IMR-90 (cell line): ENCODE results near the gene C1QC. TPM values are rescaled to one million over a fixed set of nuclear protein-coding genes. Genes with fewer than 3 reads are reported as not detected.

Experiments used
- ATAC-seq: fragments of 200-7000 bp; cut with Tn5 transposase; 2 replicates; pipeline ENCODE4 v1.9.1; 2020; ENCODE audit warnings: low read depth, mild to moderate bottlenecking, moderate library complexity
- BruUV-seq: library from RNA; stranded (reverse); fragments of 400-500 nt; replicated peaks from 2 replicates; lab custom pipeline; 2021; lab: Mats Ljungman, UMichigan
- CTCF ChIA-PET: fragments of 300-600 bp; formaldehyde crosslinking; extraction: SDS; loops from one replicate; lab custom pipeline; 2021; ENCODE audit warnings: antibody characterized with exemption; lab: Yijun Ruan, JAX
- POLR2A ChIA-PET: fragments of 300-600 bp; sonication (Branson Sonifier 250); formaldehyde crosslinking; loops from one replicate; lab custom pipeline; 2022; ENCODE audit warnings: antibody characterized with exemption; ENCODE audit not compliant: unreplicated experiment; lab: Charles Lee
- DNase-seq: peaks from one replicate; pipeline ENCODE4 v3.0.0; 2013
- H2AFZ ChIP-seq: replicated peaks from 2 replicates; pipeline ENCODE3; 2013; ENCODE audit warnings: low read length, mild to moderate bottlenecking; ENCODE audit not compliant: poor library complexity
- H2AK5ac ChIP-seq: 2 replicates; pipeline ENCODE4 v1.6.1; 2013; ENCODE audit warnings: low read depth, low read length, inconsistent platforms
- H2AK9ac ChIP-seq: replicated peaks from 2 replicates; pipeline ENCODE3; 2013; ENCODE audit warnings: mild to moderate bottlenecking, low read depth, low read length, moderate library complexity; ENCODE audit not compliant: poor library complexity
- H2BK120ac ChIP-seq: 2 replicates; pipeline ENCODE4 v1.6.1; 2013; ENCODE audit warnings: low read depth, low read length, inconsistent platforms
- H2BK15ac ChIP-seq: 3 replicates; pipeline ENCODE4 v1.6.1; 2013; ENCODE audit warnings: low read depth, low read length, inconsistent platforms
- H2BK20ac ChIP-seq: 2 replicates; pipeline ENCODE4 v1.6.1; 2013; ENCODE audit warnings: low read depth, mild to moderate bottlenecking, inconsistent platforms, low read length, moderate library complexity
- H2BK5ac ChIP-seq: 2 replicates; pipeline ENCODE4 v1.6.1; 2013; ENCODE audit warnings: mild to moderate bottlenecking, low read depth, low read length, inconsistent platforms; ENCODE audit not compliant: poor library complexity, severe bottlenecking
- H3K14ac ChIP-seq: replicated peaks from 2 replicates; pipeline ENCODE4 v1.6.1; 2013; ENCODE audit warnings: low read depth, low read length, inconsistent platforms
- H3K18ac ChIP-seq: 2 replicates; pipeline ENCODE4 v1.6.1; 2013; ENCODE audit warnings: low read depth, low read length, control low read depth
- H3K23ac ChIP-seq: 2 replicates; pipeline ENCODE4 v1.6.1; 2013; ENCODE audit warnings: low read depth, low read length, inconsistent platforms
- H3K27ac ChIP-seq: 2 replicates; pipeline ENCODE4 v1.5.1; 2013; ENCODE audit warnings: mild to moderate bottlenecking, control low read depth, low read length; ENCODE audit not compliant: insufficient read depth
- H3K27me3 ChIP-seq: 2 replicates; pipeline ENCODE4 v1.6.1; 2013; ENCODE audit warnings: low read length; ENCODE audit not compliant: control insufficient read depth, insufficient read depth
- H3K36me3 ChIP-seq: 2 replicates; pipeline ENCODE4 v1.6.1; 2013; ENCODE audit warnings: low read length, mixed read lengths; ENCODE audit not compliant: control insufficient read depth, insufficient read depth
- H3K4ac ChIP-seq: 2 replicates; pipeline ENCODE4 v1.6.1; 2013; ENCODE audit warnings: low read depth, low read length, inconsistent platforms
- H3K4me1 ChIP-seq: 2 replicates; pipeline ENCODE4 v1.6.1; 2013; ENCODE audit warnings: low read length, mixed read lengths; ENCODE audit not compliant: control insufficient read depth, insufficient read depth
- H3K4me2 ChIP-seq: 2 replicates; pipeline ENCODE4 v1.6.1; 2013; ENCODE audit warnings: low read depth, mild to moderate bottlenecking, control low read depth, low read length, moderate library complexity
- H3K4me3 ChIP-seq: 2 replicates; pipeline ENCODE4 v1.5.1; 2013; ENCODE audit warnings: low read depth, mild to moderate bottlenecking, control low read depth, low read length, moderate library complexity; ENCODE audit not compliant: insufficient read depth
- H3K56ac ChIP-seq: 2 replicates; pipeline ENCODE4 v1.6.1; 2013; ENCODE audit warnings: low read length, inconsistent platforms; ENCODE audit not compliant: insufficient read depth; ENCODE audit errors: extremely low read depth
- H3K79me1 ChIP-seq, 2 experiments: 2 replicates each; pipeline ENCODE4 v1.6.1; 2013; ENCODE audit warnings: low read length in 2 of 2, inconsistent platforms in 1 of 2, low read depth in 1 of 2
- H3K9ac ChIP-seq: 2 replicates; pipeline ENCODE4 v1.6.1; 2013; ENCODE audit warnings: low read depth, low read length, control low read depth
- H3K9me1 ChIP-seq: 2 replicates; pipeline ENCODE4 v1.6.1; 2013; ENCODE audit warnings: low read length, inconsistent platforms; ENCODE audit not compliant: insufficient read depth
- H3K9me3 ChIP-seq: 2 replicates; pipeline ENCODE4 v1.6.1; 2013; ENCODE audit warnings: low read length; ENCODE audit not compliant: control insufficient read depth, insufficient read depth
- H4K20me1 ChIP-seq: 2 replicates; pipeline ENCODE4 v1.6.1; 2013; ENCODE audit warnings: low read length, inconsistent platforms; ENCODE audit not compliant: insufficient read depth
- H4K5ac ChIP-seq: 2 replicates; pipeline ENCODE4 v1.6.1; 2013; ENCODE audit warnings: mild to moderate bottlenecking, low read depth, low read length, control low read depth
- H4K8ac ChIP-seq, 2 experiments: 2 replicates each; pipeline ENCODE4 v1.6.1; 2013; ENCODE audit warnings: low read depth in 2 of 2, low read length in 2 of 2, control low read depth in 1 of 2, inconsistent platforms in 1 of 2
- H4K91ac ChIP-seq: 2 replicates; pipeline ENCODE4 v1.6.1; 2013; ENCODE audit warnings: low read depth, low read length, inconsistent platforms; ENCODE audit not compliant: insufficient read depth
- BHLHE40 ChIP-seq: fragments of 150-350 bp; IDR thresholded peaks from 2 replicates; pipeline ENCODE4 v1.6.1; 2016; ENCODE audit warnings: mild to moderate bottlenecking, low read depth, low read length
- CEBPB ChIP-seq: IDR thresholded peaks from 2 replicates; pipeline ENCODE4 v1.6.1; 2012; ENCODE audit warnings: low read depth, low read length, improper control_type of control experiment
- CHD1 ChIP-seq: IDR thresholded peaks from 2 replicates; pipeline ENCODE4 v1.6.1; 2012; ENCODE audit warnings: low read depth, low read length, improper control_type of control experiment
- FOS ChIP-seq: fragments of 150-350 bp; IDR thresholded peaks from 2 replicates; pipeline ENCODE4 v1.6.1; 2016; ENCODE audit warnings: low read depth, low read length
- MAFK ChIP-seq: IDR thresholded peaks from 2 replicates; pipeline ENCODE4 v1.6.1; 2012; ENCODE audit warnings: low read depth, low read length, improper control_type of control experiment
- MAZ ChIP-seq: IDR thresholded peaks from 2 replicates; pipeline ENCODE4 v1.6.1; 2012; ENCODE audit warnings: low read depth, mild to moderate bottlenecking, low read length, improper control_type of control experiment, moderate library complexity, borderline replicate concordance
- MXI1 ChIP-seq: IDR thresholded peaks from 2 replicates; pipeline ENCODE4 v1.6.1; 2012; ENCODE audit warnings: low read depth, mild to moderate bottlenecking, low read length, moderate library complexity, borderline replicate concordance
- NFE2L2 ChIP-seq: fragments of 150-350 bp; IDR thresholded peaks from 2 replicates; pipeline ENCODE4 v1.6.1; 2016; ENCODE audit warnings: low read depth, mild to moderate bottlenecking, low read length
- POLR2A ChIP-seq: IDR thresholded peaks from 2 replicates; pipeline ENCODE4 v1.6.1; 2012; ENCODE audit warnings: mild to moderate bottlenecking, low read depth, low read length
- RAD21 ChIP-seq: IDR thresholded peaks from 2 replicates; pipeline ENCODE4 v1.6.1; 2012; ENCODE audit warnings: low read length, improper control_type of control experiment
- RCOR1 ChIP-seq: IDR thresholded peaks from 2 replicates; pipeline ENCODE4 v1.6.1; 2012; ENCODE audit warnings: mild to moderate bottlenecking, low read length, improper control_type of control experiment; ENCODE audit not compliant: insufficient replicate concordance
- RFX5 ChIP-seq: IDR thresholded peaks from 2 replicates; pipeline ENCODE4 v1.8.0; 2012; ENCODE audit warnings: low read depth, mild to moderate bottlenecking, low read length, moderate library complexity
- SMC3 ChIP-seq: fragments of 150-350 bp; IDR thresholded peaks from 2 replicates; pipeline ENCODE4 v1.6.1; 2016; ENCODE audit warnings: low read depth, mild to moderate bottlenecking, antibody characterized with exemption, low read length, moderate library complexity
- WGBS, 2 experiments: methylation state at CpG; one replicate each; pipeline versions ENCODE4 v1.1.5 to v1.1.7; 2013; ENCODE audit warnings: missing lambda C conversion rate in 2 of 2; ENCODE audit not compliant: insufficient read length in 1 of 2; ENCODE audit errors: extremely low coverage in 2 of 2; 5-methylcytosine and 5-hydroxymethylcytosine counted together
- dilution Hi-C: fragments of 300-500 bp; cut with HindIII; formaldehyde crosslinking; loops from one replicate; pipeline ENCODE4 v1.14.3; 2018; ENCODE audit warnings: low sequenced_read_pairs; ENCODE audit not compliant: unreplicated experiment
- in situ Hi-C: fragments of 300-500 bp; cut with MboI; formaldehyde crosslinking; loops from 3 replicates; pipeline ENCODE4 v1.14.3; 2019; ENCODE audit warnings: low sequenced_read_pairs, inconsistent platforms, mixed read lengths
- intact Hi-C: fragments of 100-400 bp; cut with micrococcal nuclease; formaldehyde crosslinking; loops from 2 replicates; pipeline ENCODE4 v1.10.0; 2022
- polyA plus RNA-seq, 3 experiments: library from polyadenylated mRNA; depleted of rRNA; stranded (reverse); fragments of >200 nt; gene quantifications; 2 replicates each; pipeline ENCODE4 v1.2.3, GENCODE V29; 2012; ENCODE audit warnings: low replicate concordance in 1 of 3
- total RNA-seq: library from RNA; depleted of rRNA; stranded (reverse); fragments of >200 nt; gene quantifications from 2 replicates; pipeline ENCODE4 v1.2.3, GENCODE V29; 2012
- TF ChIP-seq, protein P1 (sequence below): conservative IDR thresholded peaks from 2 replicates; pipeline ENCODE4 v1.5.1; 2012; ENCODE audit warnings: mild to moderate bottlenecking, low read depth, low read length, improper control_type of control experiment
- TF ChIP-seq, protein P2 (sequence below): fragments of 150-350 bp; IDR thresholded peaks from 2 replicates; pipeline ENCODE4 v1.6.1; 2016; ENCODE audit warnings: low read depth, mild to moderate bottlenecking, low read length, moderate library complexity, borderline replicate concordance
- TF ChIP-seq, protein P3 (sequence below): fragments of 150-350 bp; IDR thresholded peaks from 2 replicates; pipeline ENCODE4 v1.6.1; 2017; ENCODE audit warnings: mild to moderate bottlenecking, antibody characterized with exemption, low read length, low read depth

The C1QC gene
- total and polyA plus RNA-seq, 2 of the 4 experiments (the other 2 are of a cell fraction), result not detected

DNA sequence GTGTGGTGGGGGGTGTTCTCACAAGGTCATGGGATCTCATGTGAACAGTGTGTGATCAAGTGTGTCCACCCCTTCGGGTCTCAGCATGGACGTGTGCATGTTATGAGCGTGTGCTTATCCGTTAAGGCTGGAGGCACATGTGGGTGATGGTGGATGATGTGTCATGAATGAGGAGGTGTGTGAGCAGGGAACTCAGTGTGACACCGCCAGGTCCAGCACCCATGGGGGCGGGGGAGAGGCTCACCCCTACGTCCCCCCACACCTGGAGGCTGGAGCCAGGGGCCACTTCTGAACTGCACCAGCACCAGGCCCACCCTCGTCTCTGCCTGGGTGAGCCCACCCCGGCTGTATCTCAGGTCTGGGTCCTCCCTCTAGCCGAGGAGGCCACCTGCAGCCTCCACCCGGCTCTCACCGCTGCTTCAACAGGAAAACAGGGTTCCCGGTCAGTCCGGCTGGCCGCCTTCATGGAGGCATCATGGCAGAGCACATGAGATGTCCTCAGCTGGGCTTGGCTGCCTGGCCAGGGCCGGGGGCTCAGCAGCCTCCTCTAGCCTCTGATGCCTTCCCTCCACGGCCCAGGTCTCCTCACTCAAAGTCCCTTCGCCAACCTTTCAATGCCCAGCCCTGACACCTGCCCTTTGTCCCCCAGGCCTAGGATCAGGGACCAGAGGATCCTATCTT lies 41.2 kb upstream of the C1QC start:
- no peak overlapping the region for H2BK20ac ChIP-seq
- no peak overlapping the region for H2BK5ac ChIP-seq
- H3K56ac ChIP-seq, result no peak overlapping the region
- in situ Hi-C loops, result no loop called here
- H3K27me3 ChIP-seq, result peaks cover 57% of the 10 kb centered on the region
- intact Hi-C loops, result no loop called here
- DNase-seq, result no peak
- H4K91ac ChIP-seq, result no peak overlapping the region
- H2AK9ac ChIP-seq, result no peak overlapping the region
- no peaks in the 10 kb centered on the region for H3K36me3 ChIP-seq
- dilution Hi-C loops, result no loop called here
- H2AFZ ChIP-seq, result no peak overlapping the region
- H3K27ac ChIP-seq, result no peak overlapping the region
- no peaks in the 10 kb centered on the region for H3K79me1 ChIP-seq
- BruUV-seq, result no TSS peak
- no peak overlapping the region for H3K4me2 ChIP-seq
- H3K9ac ChIP-seq, result no peak overlapping the region
- TF ChIP-seq BHLHE40 (no peak), POLR2A (no peak), MAZ (no peak), FOS (no peak), RAD21 (no peak), NFE2L2 (no peak), CEBPB (no peak), MXI1 (no peak), RFX5 (no peak), SMC3 (no peak), MAFK (no peak), CHD1 (no peak), RCOR1 (no peak)
- TF ChIP-seq, protein P1, sequence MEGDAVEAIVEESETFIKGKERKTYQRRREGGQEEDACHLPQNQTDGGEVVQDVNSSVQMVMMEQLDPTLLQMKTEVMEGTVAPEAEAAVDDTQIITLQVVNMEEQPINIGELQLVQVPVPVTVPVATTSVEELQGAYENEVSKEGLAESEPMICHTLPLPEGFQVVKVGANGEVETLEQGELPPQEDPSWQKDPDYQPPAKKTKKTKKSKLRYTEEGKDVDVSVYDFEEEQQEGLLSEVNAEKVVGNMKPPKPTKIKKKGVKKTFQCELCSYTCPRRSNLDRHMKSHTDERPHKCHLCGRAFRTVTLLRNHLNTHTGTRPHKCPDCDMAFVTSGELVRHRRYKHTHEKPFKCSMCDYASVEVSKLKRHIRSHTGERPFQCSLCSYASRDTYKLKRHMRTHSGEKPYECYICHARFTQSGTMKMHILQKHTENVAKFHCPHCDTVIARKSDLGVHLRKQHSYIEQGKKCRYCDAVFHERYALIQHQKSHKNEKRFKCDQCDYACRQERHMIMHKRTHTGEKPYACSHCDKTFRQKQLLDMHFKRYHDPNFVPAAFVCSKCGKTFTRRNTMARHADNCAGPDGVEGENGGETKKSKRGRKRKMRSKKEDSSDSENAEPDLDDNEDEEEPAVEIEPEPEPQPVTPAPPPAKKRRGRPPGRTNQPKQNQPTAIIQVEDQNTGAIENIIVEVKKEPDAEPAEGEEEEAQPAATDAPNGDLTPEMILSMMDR, result no peak
- TF ChIP-seq, protein P2, sequence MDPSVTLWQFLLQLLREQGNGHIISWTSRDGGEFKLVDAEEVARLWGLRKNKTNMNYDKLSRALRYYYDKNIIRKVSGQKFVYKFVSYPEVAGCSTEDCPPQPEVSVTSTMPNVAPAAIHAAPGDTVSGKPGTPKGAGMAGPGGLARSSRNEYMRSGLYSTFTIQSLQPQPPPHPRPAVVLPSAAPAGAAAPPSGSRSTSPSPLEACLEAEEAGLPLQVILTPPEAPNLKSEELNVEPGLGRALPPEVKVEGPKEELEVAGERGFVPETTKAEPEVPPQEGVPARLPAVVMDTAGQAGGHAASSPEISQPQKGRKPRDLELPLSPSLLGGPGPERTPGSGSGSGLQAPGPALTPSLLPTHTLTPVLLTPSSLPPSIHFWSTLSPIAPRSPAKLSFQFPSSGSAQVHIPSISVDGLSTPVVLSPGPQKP, result no peak
- TF ChIP-seq, protein P3, sequence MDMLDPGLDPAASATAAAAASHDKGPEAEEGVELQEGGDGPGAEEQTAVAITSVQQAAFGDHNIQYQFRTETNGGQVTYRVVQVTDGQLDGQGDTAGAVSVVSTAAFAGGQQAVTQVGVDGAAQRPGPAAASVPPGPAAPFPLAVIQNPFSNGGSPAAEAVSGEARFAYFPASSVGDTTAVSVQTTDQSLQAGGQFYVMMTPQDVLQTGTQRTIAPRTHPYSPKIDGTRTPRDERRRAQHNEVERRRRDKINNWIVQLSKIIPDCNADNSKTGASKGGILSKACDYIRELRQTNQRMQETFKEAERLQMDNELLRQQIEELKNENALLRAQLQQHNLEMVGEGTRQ, result no peak
- WGBS, 2 experiments, result 48% methylated on average over 5 of the region's 18 CpGs; no CpG with 5 or more reads in 1 of the 2 experiments
- no peak overlapping the region for H3K14ac ChIP-seq
- H4K20me1 ChIP-seq, result 0 out of 2 replicates have a peak, but pooled peaks cover 3% of the 10 kb centered on the region
- ATAC-seq, result no peak
- H2BK15ac ChIP-seq, result no peak overlapping the region
- H3K4me1 ChIP-seq, result no peaks in the 10 kb centered on the region
- H2AK5ac ChIP-seq, result no peak overlapping the region
- H3K4ac ChIP-seq, result no peak overlapping the region
- H3K18ac ChIP-seq, result no peak overlapping the region
- no peak overlapping the region for H4K8ac ChIP-seq
- no peak overlapping the region for H3K4me3 ChIP-seq
- ChIA-PET CTCF (no interaction called here), POLR2A (no interaction called here)
- H3K9me1 ChIP-seq, result no peaks in the 10 kb centered on the region
- H3K9me3 ChIP-seq, result no peaks in the 10 kb centered on the region
- H3K23ac ChIP-seq, result no peak overlapping the region
- H2BK120ac ChIP-seq, result no peak overlapping the region
- no peak overlapping the region for H4K5ac ChIP-seq
